HG03175 (cell line): Measurements from ENCODE around the gene FAM237A.

Experiments used
- ATAC-seq: cut with Tn5 transposase; IDR thresholded peaks from one replicate; pipeline ENCODE4 v1.9.1; 2021; ENCODE audit warnings: mild to moderate bottlenecking, moderate library complexity; ENCODE audit not compliant: unreplicated experiment

The FAM237A gene

DNA sequence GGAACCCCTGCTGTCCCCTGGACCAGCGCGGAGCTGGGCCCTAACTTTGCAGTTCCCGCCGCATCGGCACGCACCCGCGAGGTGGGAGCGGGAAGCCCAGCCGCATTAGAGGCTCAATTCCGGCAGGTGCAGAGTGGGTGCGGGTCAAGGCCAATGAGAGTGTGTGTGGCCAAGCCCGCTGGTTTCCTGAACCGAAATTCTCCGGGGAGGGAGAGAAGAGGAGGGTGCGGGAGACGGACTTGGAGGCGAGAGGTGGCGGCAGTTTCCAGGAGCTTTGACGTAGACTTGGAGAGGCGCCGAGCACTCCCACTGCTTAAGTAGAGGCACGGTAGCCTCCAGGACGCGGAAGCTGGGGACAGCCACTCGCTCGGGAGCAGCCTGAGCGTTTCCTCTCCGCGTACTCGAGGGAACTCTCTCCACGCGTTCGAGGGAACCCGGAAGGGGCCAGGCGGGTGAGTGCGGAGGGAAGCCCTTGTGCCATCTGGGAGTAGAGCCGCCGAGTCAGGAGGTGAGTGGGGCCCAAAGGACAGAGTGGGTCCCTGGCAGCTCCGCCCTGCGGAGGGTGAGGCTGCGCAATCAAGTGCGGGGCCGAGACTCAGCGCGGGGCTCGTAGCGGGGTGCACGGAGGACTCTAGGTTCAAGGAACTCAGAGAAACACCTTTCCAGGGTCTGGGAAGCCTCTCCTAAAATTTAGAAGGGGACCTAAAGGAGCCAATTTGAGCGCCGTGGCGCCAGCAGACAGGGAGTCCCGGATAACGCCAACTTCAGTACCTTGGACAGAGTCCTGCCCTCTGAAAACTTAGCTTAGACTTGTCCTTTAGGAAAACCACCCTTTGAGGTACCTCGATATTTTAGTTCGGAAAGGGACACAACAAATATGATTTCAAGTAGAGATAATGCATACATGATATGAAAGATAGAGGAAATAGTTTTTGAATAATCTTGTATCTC lies at the start of gene FAM237A:
FAM237A (plus strand) TSS at position 413 of the 951 bp plus-strand sequence. CDS start 1,750 bp downstream, outside the sequence.
- ATAC-seq = no peak

GRCh38 chr2:206597717-206598218 lies 44.5 kb upstream of the FAM237A start:
- ATAC-seq = no peak

DNA sequence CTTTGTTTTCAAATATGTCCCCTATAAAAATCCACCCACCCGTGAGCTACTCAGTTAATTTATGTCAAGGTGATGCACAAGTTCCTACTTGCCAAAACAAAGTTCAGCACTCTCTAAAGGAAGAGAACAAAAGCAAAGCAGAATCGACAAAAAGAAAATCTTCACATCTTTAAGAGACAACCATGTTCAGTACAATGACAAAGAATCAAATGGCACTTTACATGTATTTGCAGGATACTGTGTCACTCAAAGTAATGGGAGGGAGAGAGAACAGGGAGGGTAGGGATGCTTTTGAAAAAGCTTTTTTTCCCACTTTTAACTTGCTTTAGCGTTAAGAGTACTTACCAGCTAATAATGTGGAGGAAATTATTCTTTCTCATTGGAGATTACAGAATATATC lies 39.0 kb upstream of the FAM237A start:
- no peak for ATAC-seq

- no peak for ATAC-seq
These were observed 31.8 kb upstream of the FAM237A start for GRCh38 chr2:206610451-206610850.

GRCh38 chr2:206611191-206611590 lies 31.1 kb upstream of the FAM237A start:
- no peak for ATAC-seq

DNA sequence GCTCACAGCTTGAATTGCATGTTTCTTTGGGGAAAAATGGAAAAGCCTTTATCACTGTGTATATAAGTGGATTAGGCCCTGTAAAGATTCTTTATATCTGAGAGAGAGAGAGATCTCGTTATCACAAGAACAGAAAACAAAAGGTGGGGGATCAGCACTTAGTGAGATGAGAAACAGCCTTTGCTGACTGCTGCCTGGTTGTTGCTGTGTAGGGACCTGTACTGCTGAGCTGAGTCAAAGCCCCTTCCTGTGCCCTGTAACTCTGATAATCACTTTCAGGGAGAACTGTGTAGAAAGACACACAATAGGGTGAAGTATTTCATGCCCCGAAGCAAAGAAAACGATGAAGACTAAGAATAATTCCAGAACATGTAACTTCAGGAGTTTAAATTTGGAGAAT lies 30.6 kb upstream of the FAM237A start:
- no peak for ATAC-seq

DNA sequence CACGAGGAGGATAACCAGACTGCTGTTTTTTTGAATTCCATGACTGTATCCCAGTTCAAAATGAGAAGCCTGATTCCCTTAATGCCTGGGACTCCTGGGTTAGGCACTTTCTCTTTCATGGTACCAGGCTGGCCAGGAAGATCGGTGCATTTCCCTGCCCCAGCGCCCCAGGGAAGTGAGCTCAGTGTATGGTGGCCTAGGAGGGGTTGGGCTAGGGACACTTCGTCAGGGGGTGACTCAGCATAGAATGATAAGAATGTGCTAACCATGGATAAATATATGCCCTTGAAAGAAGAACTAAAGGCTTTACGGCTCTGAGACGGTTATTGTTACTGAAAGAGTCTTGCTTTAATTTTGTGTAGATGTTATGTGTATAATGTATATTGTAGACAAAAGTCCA lies 27.5 kb upstream of the FAM237A start:
- no peak for ATAC-seq

GRCh38 chr2:206615417-206616089 lies 26.7 kb upstream of the FAM237A start:
- ATAC-seq = no peak

GRCh38 chr2:206616151-206616550 lies 26.1 kb upstream of the FAM237A start:
- no peak for ATAC-seq

- ATAC-seq = no peak
These were observed 23.3 kb upstream of the FAM237A start for GRCh38 chr2:206619011-206619410.

DNA sequence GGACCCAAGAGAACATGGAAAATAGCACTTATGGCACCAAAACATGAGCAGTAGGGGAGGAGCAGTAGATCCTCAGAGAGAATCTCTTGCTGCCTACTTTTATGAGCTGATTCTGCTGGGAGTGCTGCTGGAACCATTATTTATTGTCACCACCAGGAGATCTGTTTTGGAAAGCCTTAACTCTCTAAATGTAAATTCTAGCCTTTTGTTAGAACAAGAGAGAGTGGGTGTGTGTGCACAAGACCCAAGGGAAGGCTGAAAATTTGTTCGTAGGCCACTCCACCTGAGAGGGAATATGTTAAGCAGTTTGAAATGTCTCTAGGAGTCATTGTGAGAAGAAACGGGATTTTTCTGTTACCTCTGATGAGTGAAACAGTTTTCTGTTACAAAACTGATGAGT lies 16.2 kb upstream of the FAM237A start:
- no peak for ATAC-seq

DNA sequence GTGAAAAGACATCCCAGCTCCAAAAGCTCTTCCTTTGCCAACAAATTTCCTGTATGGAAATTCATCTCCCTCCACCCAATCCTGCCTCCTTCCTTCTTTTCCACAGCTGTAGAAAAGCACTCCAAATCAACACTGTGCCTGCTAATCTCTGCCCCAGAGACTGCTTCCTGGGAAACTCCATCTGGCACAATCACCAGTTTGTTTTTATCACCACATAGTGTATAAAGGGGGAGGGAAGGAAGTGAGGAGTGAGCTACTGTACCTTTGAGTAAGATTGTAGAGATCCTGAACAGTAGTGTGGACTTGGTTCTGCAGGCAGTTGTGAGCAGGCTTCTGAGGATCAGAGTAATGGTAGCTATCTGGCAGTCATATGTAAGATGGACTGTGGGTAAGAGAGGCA lies 14.7 kb upstream of the FAM237A start:
- no peak for ATAC-seq

GRCh38 chr2:206631340-206631739 lies 10.9 kb upstream of the FAM237A start:
- ATAC-seq = no peak

DNA sequence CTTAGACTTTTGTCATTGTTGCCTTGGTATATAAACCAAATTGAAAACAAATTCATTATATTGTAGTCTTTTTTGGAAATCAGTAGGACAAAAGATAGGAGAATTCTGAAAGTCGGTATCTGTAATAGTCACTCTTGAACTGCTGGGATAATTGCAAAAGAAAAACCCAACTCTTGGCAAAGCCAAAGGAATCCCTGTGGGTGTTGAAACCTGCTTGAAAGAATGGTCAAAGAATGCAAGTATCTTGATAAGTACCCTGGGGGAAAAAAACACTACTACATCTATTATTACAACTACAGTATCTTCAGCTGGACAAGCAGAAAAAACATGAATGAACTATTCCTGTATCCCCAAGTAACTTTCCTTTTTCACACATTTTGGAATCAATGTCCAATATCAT lies 7.3 kb upstream of the FAM237A start:
- ATAC-seq = no peak

DNA sequence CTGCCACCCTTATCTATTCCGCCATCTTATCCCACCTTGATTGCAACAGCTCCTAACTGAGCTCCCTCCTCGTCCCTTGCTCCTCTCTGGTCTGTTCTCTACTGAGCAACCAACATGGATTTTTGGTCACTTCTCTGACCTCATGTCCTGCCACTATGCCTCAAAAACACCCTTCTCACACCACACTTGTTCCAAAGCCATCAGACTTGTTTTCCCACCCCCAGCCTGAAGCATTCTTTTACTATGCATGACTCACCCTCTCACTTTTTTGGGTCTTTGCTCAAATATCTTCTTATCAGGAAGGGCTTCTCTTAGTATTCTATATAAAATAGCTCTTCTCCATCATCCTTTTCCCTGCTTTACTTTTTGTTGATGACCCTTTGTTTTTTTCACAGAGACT lies 2.7 kb upstream of the FAM237A start:
- ATAC-seq = no peak

DNA sequence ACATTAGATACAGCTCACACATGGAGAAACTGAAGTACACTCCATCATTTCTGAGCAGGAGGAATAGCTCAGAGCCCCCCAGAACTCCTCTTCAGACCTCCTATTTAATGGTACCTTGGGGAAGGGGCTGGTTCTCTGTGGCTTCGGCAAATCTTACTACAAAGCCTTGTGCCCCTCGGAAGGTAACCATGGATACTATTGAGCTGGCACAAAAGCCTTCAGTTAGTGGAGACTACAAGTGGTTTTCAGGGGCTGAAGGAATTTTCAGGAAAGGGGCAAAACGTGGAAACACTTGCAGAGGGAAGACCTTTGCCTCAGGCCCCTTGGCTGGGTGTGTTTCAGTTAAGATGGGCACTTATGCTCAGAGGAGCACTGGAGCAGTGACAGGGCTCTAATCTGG lies 1.1 kb upstream of the FAM237A start:
- ATAC-seq = no peak

DNA sequence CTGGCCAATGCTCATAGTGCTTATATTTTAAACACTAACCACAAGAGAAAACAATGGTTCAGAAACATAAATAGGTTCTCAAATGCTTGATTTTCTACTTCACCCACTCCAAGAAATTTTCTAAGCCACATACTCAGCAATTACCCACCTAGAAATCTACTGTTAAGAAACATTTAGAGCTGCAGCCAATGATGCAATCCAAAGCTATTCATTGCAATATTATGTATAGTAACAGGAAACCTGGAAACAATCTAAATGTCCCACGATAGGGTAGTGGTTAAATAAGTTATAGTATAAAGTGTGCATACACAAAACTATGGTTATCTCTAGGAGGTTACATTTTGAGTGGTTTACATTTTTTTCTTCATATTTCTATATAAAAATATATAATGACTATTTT lies 5.7 kb downstream of the FAM237A start:
- no peak for ATAC-seq

DNA sequence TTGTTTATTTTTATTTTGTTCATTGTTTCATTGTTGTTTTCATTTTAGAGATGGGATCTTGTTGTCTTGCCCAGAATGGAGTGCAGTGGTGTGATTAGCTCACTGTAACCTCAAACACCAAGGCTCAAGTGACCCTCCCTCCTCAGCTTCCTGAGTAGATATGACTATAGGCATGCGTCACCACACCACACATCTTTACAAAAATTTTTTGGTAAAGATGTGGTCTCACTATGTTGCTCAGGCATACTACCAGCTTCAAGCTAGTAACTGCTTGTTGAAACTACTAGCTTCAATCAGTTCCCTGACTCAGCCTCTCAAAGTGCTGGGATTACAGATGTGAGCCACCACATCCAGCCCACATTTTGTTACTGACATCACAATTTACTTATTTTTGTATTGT lies 14.8 kb downstream of the FAM237A start:
- ATAC-seq = no peak

GRCh38 chr2:206665251-206665650 lies 23.0 kb downstream of the FAM237A start:
- ATAC-seq = no peak

- no peak for ATAC-seq
These were observed 28.4 kb downstream of the FAM237A start for GRCh38 chr2:206670531-206671319.

GRCh38 chr2:206683546-206683945 lies 41.3 kb downstream of the FAM237A start:
- ATAC-seq = no peak
